ENCODE data around the gene CSTB. TPM values are rescaled to one million over a fixed set of nuclear protein-coding genes. Genes with fewer than 3 reads are reported as not detected.

Gene CSTB
- total and polyA plus RNA-seq, 8 donors = 0.58 to 403 (median 25.5) TPM

- intact Hi-C loops (cut with DNase I; ENCODE audit: low total_unique reads) = no loop called here
- Histone ChIP-seq H3K36me3 (peaks cover 0 to 12% (median 4%) of the 10 kb centered on the region in 4 donors), H3K9me3 (no peaks in the 10 kb centered on the region), H3K27me3 (no peaks in the 10 kb centered on the region), H3K27ac (no peak overlapping the region), H3K4me1 (peaks cover 24 to 42% (median 37%) of the 10 kb centered on the region in 4 donors), H3K4me3 (no peak overlapping the region)
- TF ChIP-seq POLR2AphosphoS5 (IDR thresholded peaks at IDR 0.05) (no peak), EP300 (IDR thresholded peaks at IDR 0.05) (no peak), POLR2A (IDR thresholded peaks at IDR 0.05) (no peak), CTCF (IDR thresholded peaks at IDR 0.05) (no peak)
- no peak for DNase-seq
- WGBS, 5 donors = 58 to 66% (median 64%) methylated on average over 25 to 26 of the region's 26 CpGs
Measured at GRCh38 chr21:43809853-43810504, 33.9 kb upstream of the CSTB start.

- Histone ChIP-seq H3K4me3 (no peak overlapping the region), H3K36me3 (peaks cover 0 to 18% (median 9%) of the 10 kb centered on the region in 4 donors), H3K4me1 (peaks cover 19 to 36% (median 31%) of the 10 kb centered on the region in 4 donors), H3K9me3 (no peaks in the 10 kb centered on the region), H3K27me3 (no peaks in the 10 kb centered on the region), H3K27ac (no peak overlapping the region)
- no peak for DNase-seq
- TF ChIP-seq EP300 (IDR thresholded peaks at IDR 0.05) = no peak
- no peak for TF ChIP-seq POLR2AphosphoS5 (IDR thresholded peaks at IDR 0.05)
- no peak for TF ChIP-seq CTCF (IDR thresholded peaks at IDR 0.05)
- no peak for TF ChIP-seq POLR2A (IDR thresholded peaks at IDR 0.05)
- WGBS, 5 donors = 74 to 87% (median 82%) methylated on average over 14 to 16 of the region's 16 CpGs
- intact Hi-C loops (cut with DNase I; ENCODE audit: low total_unique reads) = no loop called here
Measured at GRCh38 chr21:43809346-43809799, 33.3 kb upstream of the CSTB start.

- no peak overlapping the region for H3K27ac ChIP-seq
- no peaks in the 10 kb centered on the region for H3K9me3 ChIP-seq
- intact Hi-C loops (cut with DNase I; ENCODE audit: low total_unique reads) = no loop called here
- TF ChIP-seq POLR2A (IDR thresholded peaks at IDR 0.05) (no peak), POLR2AphosphoS5 (IDR thresholded peaks at IDR 0.05) (no peak), EP300 (IDR thresholded peaks at IDR 0.05) (no peak), CTCF (IDR thresholded peaks at IDR 0.05) (no peak)
- peaks cover 0 to 23% (median 14%) of the 10 kb centered on the region in 4 donors for H3K36me3 ChIP-seq
- 60 to 83% (median 71%) methylated on average over 21 to 22 of the region's 22 CpGs for WGBS, 5 donors
- no peaks in the 10 kb centered on the region for H3K27me3 ChIP-seq
- H3K4me1 ChIP-seq = peaks cover 17 to 33% (median 27%) of the 10 kb centered on the region in 4 donors
- no peak overlapping the region for H3K4me3 ChIP-seq
- no peak for DNase-seq
Measured at GRCh38 chr21:43808832-43809251, 32.7 kb upstream of the CSTB start.

- Histone ChIP-seq H3K36me3 (peaks cover 0 to 28% (median 19%) of the 10 kb centered on the region in 4 donors), H3K9me3 (no peaks in the 10 kb centered on the region), H3K4me3 (no peak overlapping the region), H3K27me3 (no peaks in the 10 kb centered on the region), H3K4me1 (peaks cover 17 to 33% (median 27%) of the 10 kb centered on the region in 4 donors), H3K27ac (no peak overlapping the region)
- WGBS, 5 donors = 77 to 80% (median 78%) methylated on average over 11 to 18 of the region's 18 CpGs
- no peak for DNase-seq
- TF ChIP-seq CTCF (IDR thresholded peaks at IDR 0.05) (no peak), POLR2A (IDR thresholded peaks at IDR 0.05) (no peak), POLR2AphosphoS5 (IDR thresholded peaks at IDR 0.05) (no peak), EP300 (IDR thresholded peaks at IDR 0.05) (no peak)
- intact Hi-C loops (cut with DNase I; ENCODE audit: low total_unique reads) = no loop called here
Measured at GRCh38 chr21:43808367-43808766, 32.3 kb upstream of the CSTB start.

Measured in stomach (tissue), 9 donors.